Osteocyte (in vitro differentiated cells): ENCODE measurements around the gene PTPRN2. TPM values are rescaled to one million over a fixed set of nuclear protein-coding genes. Genes with fewer than 3 reads are reported as not detected.

Source experiments
- DNase-seq: peaks from one replicate; pipeline ENCODE4 v3.0.0; 2021; ENCODE audit warnings: mixed read lengths; ENCODE audit not compliant: unreplicated experiment; ENCODE audit errors: extremely low spot score
- H3K27ac Mint-ChIP-seq: one replicate; pipeline ENCODE4 v1.8.0; 2021; ENCODE audit warnings: mild to moderate bottlenecking, mixed read lengths; ENCODE audit not compliant: unreplicated experiment
- H3K27me3 Mint-ChIP-seq: one replicate; pipeline ENCODE4 v1.8.0; 2021; ENCODE audit warnings: mixed read lengths; ENCODE audit not compliant: unreplicated experiment
- H3K36me3 Mint-ChIP-seq: one replicate; pipeline ENCODE4 v1.8.0; 2021; ENCODE audit warnings: mixed read lengths; ENCODE audit not compliant: unreplicated experiment
- H3K4me1 Mint-ChIP-seq: one replicate; pipeline ENCODE4 v1.8.0; 2021; ENCODE audit warnings: mixed read lengths; ENCODE audit not compliant: unreplicated experiment
- H3K4me3 Mint-ChIP-seq: one replicate; pipeline ENCODE4 v1.8.0; 2021; ENCODE audit warnings: mild to moderate bottlenecking, moderate library complexity, mixed read lengths; ENCODE audit not compliant: unreplicated experiment
- H3K9me3 Mint-ChIP-seq: one replicate; pipeline ENCODE4 v1.8.0; 2021; ENCODE audit warnings: mixed read lengths; ENCODE audit not compliant: unreplicated experiment
- total RNA-seq: library from RNA; stranded (reverse); gene quantifications from 2 replicates; pipeline ENCODE4 v1.2.1, GENCODE V29; 2021
- TF ChIP-seq, protein P1 (sequence below): fragments of 200-600 bp; sonication (generic); IDR thresholded peaks from 2 replicates; pipeline ENCODE4 v1.5.0; 2021; ENCODE audit warnings: antibody characterized with exemption, mild to moderate bottlenecking, moderate library complexity

PTPRN2 gene
- total RNA-seq, 1 donor from 2014 or later = 0.59 TPM

DNA sequence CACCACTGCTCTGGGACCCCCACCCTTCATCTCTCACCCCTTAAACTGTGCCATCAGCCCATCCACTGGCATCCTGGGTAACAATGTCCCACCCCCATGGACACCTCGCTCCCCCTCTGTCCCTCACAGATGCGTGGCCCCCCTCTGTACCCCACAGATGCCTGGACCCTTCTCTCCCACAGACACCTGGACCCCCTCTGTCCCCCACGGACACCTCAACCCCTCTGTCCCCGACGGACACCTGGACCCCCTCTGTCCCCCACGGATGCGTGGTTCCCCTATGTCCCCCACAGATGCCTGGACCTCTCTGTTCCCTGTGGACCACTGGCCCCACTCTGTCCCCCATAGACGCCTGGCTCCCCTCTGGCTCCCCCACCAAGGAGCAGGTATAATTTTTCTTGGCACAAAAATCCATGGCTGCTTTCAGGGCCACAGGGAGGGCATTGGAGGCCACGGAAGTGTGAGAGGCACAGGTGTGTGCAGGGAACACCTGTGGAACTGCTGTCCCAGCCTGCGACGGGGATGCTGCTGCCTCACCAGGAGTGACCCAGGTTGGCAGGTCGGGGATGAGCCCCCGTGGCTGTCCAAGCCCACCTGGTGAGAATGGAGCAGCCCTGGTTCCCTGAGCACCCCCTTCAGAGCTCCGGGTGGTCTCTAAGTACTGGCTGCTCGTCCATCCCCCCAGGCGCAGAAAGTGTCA lies 193.5 kb downstream of the PTPRN2 start:
- Mint-ChIP-seq H3K36me3 (no peaks in the 10 kb centered on the region), H3K27ac (no peak overlapping the region), H3K4me1 (no peaks in the 10 kb centered on the region), H3K9me3 (peaks cover 7% of the 10 kb centered on the region), H3K4me3 (no peak overlapping the region), H3K27me3 (no peaks in the 10 kb centered on the region)
- DNase-seq = no peak
- TF ChIP-seq, protein P1, sequence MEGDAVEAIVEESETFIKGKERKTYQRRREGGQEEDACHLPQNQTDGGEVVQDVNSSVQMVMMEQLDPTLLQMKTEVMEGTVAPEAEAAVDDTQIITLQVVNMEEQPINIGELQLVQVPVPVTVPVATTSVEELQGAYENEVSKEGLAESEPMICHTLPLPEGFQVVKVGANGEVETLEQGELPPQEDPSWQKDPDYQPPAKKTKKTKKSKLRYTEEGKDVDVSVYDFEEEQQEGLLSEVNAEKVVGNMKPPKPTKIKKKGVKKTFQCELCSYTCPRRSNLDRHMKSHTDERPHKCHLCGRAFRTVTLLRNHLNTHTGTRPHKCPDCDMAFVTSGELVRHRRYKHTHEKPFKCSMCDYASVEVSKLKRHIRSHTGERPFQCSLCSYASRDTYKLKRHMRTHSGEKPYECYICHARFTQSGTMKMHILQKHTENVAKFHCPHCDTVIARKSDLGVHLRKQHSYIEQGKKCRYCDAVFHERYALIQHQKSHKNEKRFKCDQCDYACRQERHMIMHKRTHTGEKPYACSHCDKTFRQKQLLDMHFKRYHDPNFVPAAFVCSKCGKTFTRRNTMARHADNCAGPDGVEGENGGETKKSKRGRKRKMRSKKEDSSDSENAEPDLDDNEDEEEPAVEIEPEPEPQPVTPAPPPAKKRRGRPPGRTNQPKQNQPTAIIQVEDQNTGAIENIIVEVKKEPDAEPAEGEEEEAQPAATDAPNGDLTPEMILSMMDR = no peak

DNA sequence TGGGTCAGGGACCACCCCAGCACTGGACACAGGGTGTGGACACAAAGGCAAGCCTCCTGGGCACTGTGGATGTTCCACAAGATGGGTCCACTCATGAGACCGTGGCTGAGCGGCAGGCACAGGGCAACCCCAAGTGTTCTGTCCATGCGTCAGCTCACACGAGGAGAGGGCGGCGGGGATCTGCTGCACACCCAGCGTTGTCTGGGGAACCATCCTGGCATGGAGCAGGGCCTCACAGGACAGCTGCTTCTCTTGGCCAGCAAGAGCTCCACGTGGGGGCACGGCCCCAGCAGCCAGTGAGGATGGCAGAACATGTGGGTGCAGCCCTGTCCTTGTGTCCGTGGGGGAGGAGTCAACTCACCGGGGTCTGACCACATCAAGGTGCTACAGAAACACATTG lies 195.4 kb downstream of the PTPRN2 start:
- H3K4me3 Mint-ChIP-seq = no peak overlapping the region
- no peaks in the 10 kb centered on the region for H3K27me3 Mint-ChIP-seq
- TF ChIP-seq, protein P1 = no peak
- H3K4me1 Mint-ChIP-seq = no peaks in the 10 kb centered on the region
- no peak for DNase-seq
- peaks cover 4% of the 10 kb centered on the region for H3K9me3 Mint-ChIP-seq
- no peak overlapping the region for H3K27ac Mint-ChIP-seq
- no peaks in the 10 kb centered on the region for H3K36me3 Mint-ChIP-seq

DNA sequence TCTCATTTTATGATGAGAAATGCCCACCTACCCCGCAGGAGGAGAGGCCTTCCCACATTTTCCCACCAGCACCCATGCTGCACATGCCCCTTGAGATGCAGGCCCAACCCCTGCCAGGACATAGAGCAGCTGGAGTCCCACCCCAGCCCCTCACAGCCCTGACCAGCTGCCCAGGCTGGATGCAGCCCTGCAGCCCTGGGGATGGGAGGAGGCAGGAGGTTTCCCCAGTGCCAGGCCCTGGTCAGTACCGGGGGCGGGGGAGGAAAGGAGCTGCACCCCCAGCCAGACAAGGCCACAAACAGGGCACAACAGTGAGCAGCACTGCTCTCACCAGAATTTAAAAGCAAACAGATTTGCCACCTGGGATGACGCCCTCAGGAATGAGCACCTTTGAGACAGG lies 196.1 kb downstream of the PTPRN2 start:
- DNase-seq = no peak
- Mint-ChIP-seq H3K4me1 (no peaks in the 10 kb centered on the region), H3K27me3 (no peaks in the 10 kb centered on the region), H3K27ac (no peak overlapping the region), H3K36me3 (no peaks in the 10 kb centered on the region), H3K4me3 (no peak overlapping the region), H3K9me3 (peaks cover 4% of the 10 kb centered on the region)
- TF ChIP-seq, protein P1 = no peak

DNA sequence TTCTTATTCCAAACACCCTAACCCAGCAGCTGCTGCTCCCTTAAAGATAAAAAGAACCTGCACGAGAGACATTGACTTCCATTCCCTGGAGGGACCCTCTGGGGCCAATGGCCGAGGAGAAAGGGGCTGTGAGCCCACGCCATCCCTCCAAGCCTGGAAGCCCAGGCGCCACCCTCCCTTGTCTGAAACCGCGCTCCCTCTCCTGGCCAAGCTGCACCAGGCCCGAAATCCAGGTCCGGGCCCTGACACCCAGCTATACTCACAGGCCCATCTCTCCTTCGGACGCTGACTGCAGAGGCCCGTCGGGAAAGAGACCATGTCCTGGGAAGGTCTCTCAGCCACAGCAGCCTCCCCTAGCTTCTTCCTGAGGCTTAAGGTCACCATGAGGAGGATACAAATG lies 196.5 kb downstream of the PTPRN2 start:
- Mint-ChIP-seq H3K36me3 (no peaks in the 10 kb centered on the region), H3K9me3 (peaks cover 4% of the 10 kb centered on the region), H3K4me1 (no peaks in the 10 kb centered on the region), H3K4me3 (no peak overlapping the region), H3K27me3 (no peaks in the 10 kb centered on the region), H3K27ac (no peak overlapping the region)
- no peak for DNase-seq
- TF ChIP-seq, protein P1 = no peak

DNA sequence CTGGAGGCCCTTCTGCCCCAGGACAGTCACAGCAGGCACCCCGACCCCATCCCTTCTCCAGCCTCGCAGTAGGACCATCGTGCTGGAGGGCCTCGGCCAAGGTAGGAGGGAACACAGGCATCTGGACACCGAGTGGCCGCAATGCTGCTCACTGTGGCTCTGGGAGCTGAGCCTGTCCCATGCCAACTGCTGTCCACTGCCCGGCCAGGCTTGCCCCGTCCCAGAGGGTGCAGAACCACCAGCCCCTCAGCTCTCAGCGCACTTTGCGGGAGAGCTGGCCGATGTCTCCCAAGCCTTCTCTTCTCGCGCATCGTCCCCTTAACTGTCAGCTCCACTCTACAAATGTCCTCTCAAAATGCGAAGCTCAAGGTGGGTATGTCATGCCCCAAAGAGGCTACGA lies 197.2 kb downstream of the PTPRN2 start:
- Mint-ChIP-seq H3K27ac (no peak overlapping the region), H3K4me3 (no peak overlapping the region), H3K36me3 (no peaks in the 10 kb centered on the region), H3K27me3 (no peaks in the 10 kb centered on the region), H3K9me3 (peaks cover 4% of the 10 kb centered on the region), H3K4me1 (no peaks in the 10 kb centered on the region)
- TF ChIP-seq, protein P1 = no peak
- no peak for DNase-seq
